GM04503 (cell line): ENCODE results near the gene FAU.

Experiments used
- DNase-seq: peaks from one replicate; pipeline ENCODE4 v3.0.0-alpha.2; 2012; ENCODE audit warnings: low read depth

Gene FAU

DNA sequence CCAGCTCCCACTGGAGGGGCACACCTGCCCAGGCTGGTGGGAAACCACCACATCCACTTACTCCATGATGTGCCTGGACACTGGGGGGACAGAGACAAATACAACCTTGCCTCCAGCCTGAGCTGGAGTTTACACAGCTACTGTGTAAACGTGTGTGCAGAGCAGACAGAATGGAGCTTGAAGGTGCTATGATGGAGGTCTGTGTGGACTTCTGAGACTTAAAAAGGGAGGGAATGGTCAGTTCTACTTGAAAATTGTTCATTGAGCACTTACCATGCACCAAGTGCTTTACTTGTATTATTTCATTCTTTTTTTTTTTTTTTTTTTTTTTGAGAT is 49.3 kb downstream of the FAU start:
- DNase-seq = no peak

DNA sequence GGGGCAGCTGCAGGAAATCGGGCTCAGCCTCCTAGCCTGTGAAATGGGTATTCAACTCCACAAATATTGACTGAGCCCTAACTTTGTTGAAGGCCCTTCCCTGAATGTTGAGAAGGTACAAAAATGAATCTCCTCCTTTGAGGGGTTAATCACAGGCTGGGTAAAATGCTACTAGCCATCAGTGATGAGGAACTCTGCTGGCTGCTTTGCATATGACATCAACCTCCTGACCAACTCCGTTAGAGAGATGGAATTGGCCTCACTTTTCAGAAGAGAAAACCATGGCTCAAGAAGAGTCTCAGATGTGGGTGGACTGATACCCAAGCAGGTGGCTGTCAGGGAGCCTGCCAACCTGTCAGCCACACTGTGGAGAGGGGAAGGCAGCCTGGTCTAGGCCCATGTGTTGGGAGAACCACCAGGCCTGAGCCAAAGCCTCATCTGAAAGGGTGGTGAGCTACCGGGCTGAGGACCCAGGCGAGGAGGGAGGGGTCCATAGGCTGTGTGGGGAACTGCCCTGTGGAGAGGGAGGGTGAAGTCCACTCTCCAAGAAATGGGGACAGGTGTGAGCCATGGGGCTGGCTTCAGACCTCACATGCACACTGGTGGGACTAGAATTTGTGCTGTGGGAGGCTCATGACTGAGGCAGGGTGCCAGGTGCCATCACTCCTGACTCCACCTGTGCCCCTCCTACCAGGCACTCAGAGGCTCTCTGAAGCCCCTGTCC is 49.9 kb downstream of the FAU start:
- no peak for DNase-seq
